Keratinocyte (primary cell): ENCODE data around the gene CEP164. TPM values are rescaled to one million over a fixed set of nuclear protein-coding genes. Genes with fewer than 3 reads are reported as not detected.

Experiments
- DNase-seq: peaks from one replicate; pipeline ENCODE4 v3.0.0-alpha.2; 2011; ENCODE audit warnings: low read depth, missing footprints, low spot score
- FAIRE-seq: peaks from 2 replicates; lab custom pipeline; 2011; peaks lifted over from hg19 to GRCh38; lab: Jason Lieb, UNC
- H2AFZ ChIP-seq: 2 replicates; pipeline ENCODE4 v1.6.0; 2012; ENCODE audit warnings: low read length, control low read depth, inconsistent platforms; ENCODE audit not compliant: control insufficient read depth
- H3K27ac ChIP-seq: 2 replicates; pipeline ENCODE4 v1.5.1; 2011; ENCODE audit warnings: low read length; ENCODE audit not compliant: control insufficient read depth, insufficient read depth
- H3K27me3 ChIP-seq: 3 replicates; pipeline ENCODE4 v1.6.0; 2011; ENCODE audit warnings: low read length; ENCODE audit not compliant: control insufficient read depth, insufficient read depth; ENCODE audit errors: extremely low read depth
- H3K36me3 ChIP-seq, 2 experiments: 2 replicates in 1 of 2; 3 replicates in 1 of 2; pipeline ENCODE4 v1.5.1; 2011; ENCODE audit warnings: low read length in 2 of 2, mild to moderate bottlenecking in 1 of 2; ENCODE audit not compliant: control insufficient read depth in 2 of 2, insufficient read depth in 2 of 2; ENCODE audit errors: extremely low read depth in 1 of 2
- H3K4me1 ChIP-seq: 3 replicates; pipeline ENCODE4 v1.5.1; 2011; ENCODE audit warnings: low read length; ENCODE audit not compliant: control insufficient read depth, insufficient read depth; ENCODE audit errors: extremely low read depth
- H3K4me2 ChIP-seq: 3 replicates; pipeline ENCODE4 v1.6.0; 2011; ENCODE audit warnings: low read depth, low read length; ENCODE audit not compliant: control insufficient read depth, insufficient read depth; ENCODE audit errors: extremely low read depth
- H3K4me3 ChIP-seq, 3 experiments: fragments of 200-600 bp in 1 of 3; sonication (generic) in 1 of 3; 2 replicates in 2 of 3; 3 replicates in 1 of 3; pipeline ENCODE4 v1.5.1; 2011 to 2016; ENCODE audit warnings: low read length in 3 of 3, mild to moderate bottlenecking in 3 of 3, control low read depth in 2 of 3, inconsistent platforms in 1 of 3, low read depth in 1 of 3, mixed read lengths in 1 of 3, mixed run types in 1 of 3, moderate library complexity in 1 of 3; ENCODE audit not compliant: control insufficient read depth in 2 of 3, insufficient read depth in 2 of 3; ENCODE audit errors: extremely low read depth in 1 of 3
- H3K79me2 ChIP-seq: 2 replicates; pipeline ENCODE4 v1.6.0; 2012; ENCODE audit warnings: low read length; ENCODE audit not compliant: control insufficient read depth, insufficient read depth
- H3K9ac ChIP-seq: 3 replicates; pipeline ENCODE4 v1.6.0; 2011; ENCODE audit warnings: low read length; ENCODE audit not compliant: control insufficient read depth, insufficient read depth; ENCODE audit errors: extremely low read depth
- H3K9me1 ChIP-seq: 3 replicates; pipeline ENCODE4 v1.6.0; 2011; ENCODE audit warnings: low read length; ENCODE audit not compliant: control insufficient read depth, insufficient read depth; ENCODE audit errors: extremely low read depth
- H3K9me3 ChIP-seq: 2 replicates; pipeline ENCODE4 v1.5.1; 2012; ENCODE audit warnings: low read depth, low read length; ENCODE audit not compliant: control insufficient read depth
- H4K20me1 ChIP-seq: 3 replicates; pipeline ENCODE4 v1.6.0; 2011; ENCODE audit warnings: low read length; ENCODE audit not compliant: control insufficient read depth, insufficient read depth; ENCODE audit errors: extremely low read depth
- CTCF ChIP-seq, 3 experiments: IDR thresholded peaks in 1 of 3; conservative IDR thresholded peaks in 1 of 3; optimal IDR thresholded peaks in 1 of 3; 2 replicates in 2 of 3; 3 replicates in 1 of 3; pipeline versions ENCODE3 to v1.5.1; 2011; ENCODE audit warnings: low read length in 3 of 3, mild to moderate bottlenecking in 3 of 3, moderate library complexity in 2 of 3, control low read depth in 1 of 3, inconsistent platforms in 1 of 3; ENCODE audit not compliant: insufficient read depth in 2 of 3; ENCODE audit errors: extremely low read depth in 1 of 3
- EZH2 ChIP-seq: IDR thresholded peaks from one replicate; pipeline ENCODE4 v1.6.1; 2012; ENCODE audit warnings: inconsistent platforms, mild to moderate bottlenecking, low read length, moderate library complexity
- dilution Hi-C: fragments of 300-500 bp; cut with MboI; formaldehyde crosslinking; loops from one replicate; pipeline ENCODE4 v1.7.0; 2020; ENCODE audit warnings: low sequenced_read_pairs; ENCODE audit not compliant: extremely low pct_ligation_motif_present
- polyA plus RNA-seq, 5 experiments: library from polyadenylated mRNA; depleted of rRNA in 3 of 5; stranded (reverse) in 3 of 5; stranded (forward) in 1 of 5; unstranded in 1 of 5; fragments of >200 nt; gene quantifications; 1 replicate in 1 of 5; 2 replicates in 3 of 5; 3 replicates in 1 of 5; pipeline versions ENCODE4 v1.2.1 to v1.2.3, GENCODE V29; 2011 to 2012; ENCODE audit warnings: missing spikeins in 2 of 5, low read depth in 1 of 5, low replicate concordance in 1 of 5

CEP164 gene
- polyA plus RNA-seq, 1 donor (not counting 4 experiments of a cell fraction or from before 2014, with no cell fraction given) = 15.1 TPM

- Histone ChIP-seq H3K9me3 (no peaks in the 10 kb centered on the region), H3K27ac (no peak overlapping the region), H3K36me3 (no peaks in the 10 kb centered on the region), H4K20me1 (no peaks in the 10 kb centered on the region), H3K4me1 (no peaks in the 10 kb centered on the region), H3K4me2 (no peak overlapping the region), H3K4me3 (no peak overlapping the region), H3K9me1 (no peaks in the 10 kb centered on the region), H2AFZ (no peak overlapping the region), H3K9ac (no peak overlapping the region), H3K27me3 (no peaks in the 10 kb centered on the region), H3K79me2 (no peaks in the 10 kb centered on the region)
- no peak for DNase-seq
- TF ChIP-seq CTCF (optimal IDR thresholded peaks at IDR 0.05 in 1 of 3, IDR thresholded peaks at IDR 0.05 in 1 of 3, conservative IDR thresholded peaks at IDR 0.05 in 1 of 3; ENCODE audit: extremely low read depth in 1 of 3, insufficient read depth in 2 of 3, low read length in 3 of 3) = no peak
- no peak for TF ChIP-seq EZH2
- dilution Hi-C loops = no loop called here
- no peak for FAIRE-seq
These were observed 27.4 kb upstream of the CEP164 start for GRCh38 chr11:117300283-117300663.

GRCh38 chr11:117300773-117301172 is 26.9 kb upstream of the CEP164 start:
- TF ChIP-seq CTCF (optimal IDR thresholded peaks at IDR 0.05 in 1 of 3, IDR thresholded peaks at IDR 0.05 in 1 of 3, conservative IDR thresholded peaks at IDR 0.05 in 1 of 3; ENCODE audit: extremely low read depth in 1 of 3, insufficient read depth in 2 of 3, low read length in 3 of 3) = no peak
- TF ChIP-seq EZH2 = no peak
- Histone ChIP-seq H4K20me1 (no peaks in the 10 kb centered on the region), H3K27me3 (no peaks in the 10 kb centered on the region), H3K9me1 (no peaks in the 10 kb centered on the region), H3K9me3 (no peaks in the 10 kb centered on the region), H3K4me1 (no peaks in the 10 kb centered on the region), H2AFZ (no peak overlapping the region), H3K4me2 (no peak overlapping the region), H3K36me3 (no peaks in the 10 kb centered on the region), H3K27ac (no peak overlapping the region), H3K4me3 (no peak overlapping the region), H3K79me2 (no peaks in the 10 kb centered on the region), H3K9ac (no peak overlapping the region)
- no peak for DNase-seq
- dilution Hi-C loops = no loop called here
- FAIRE-seq = no peak
